ENCODE data around the gene HPX. TPM values are rescaled to one million over a fixed set of nuclear protein-coding genes. Genes with fewer than 3 reads are reported as not detected.

HPX gene, protein sequence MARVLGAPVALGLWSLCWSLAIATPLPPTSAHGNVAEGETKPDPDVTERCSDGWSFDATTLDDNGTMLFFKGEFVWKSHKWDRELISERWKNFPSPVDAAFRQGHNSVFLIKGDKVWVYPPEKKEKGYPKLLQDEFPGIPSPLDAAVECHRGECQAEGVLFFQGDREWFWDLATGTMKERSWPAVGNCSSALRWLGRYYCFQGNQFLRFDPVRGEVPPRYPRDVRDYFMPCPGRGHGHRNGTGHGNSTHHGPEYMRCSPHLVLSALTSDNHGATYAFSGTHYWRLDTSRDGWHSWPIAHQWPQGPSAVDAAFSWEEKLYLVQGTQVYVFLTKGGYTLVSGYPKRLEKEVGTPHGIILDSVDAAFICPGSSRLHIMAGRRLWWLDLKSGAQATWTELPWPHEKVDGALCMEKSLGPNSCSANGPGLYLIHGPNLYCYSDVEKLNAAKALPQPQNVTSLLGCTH
- 0.53 and 0.65 TPM in 2 replicates for total RNA-seq

DNA sequence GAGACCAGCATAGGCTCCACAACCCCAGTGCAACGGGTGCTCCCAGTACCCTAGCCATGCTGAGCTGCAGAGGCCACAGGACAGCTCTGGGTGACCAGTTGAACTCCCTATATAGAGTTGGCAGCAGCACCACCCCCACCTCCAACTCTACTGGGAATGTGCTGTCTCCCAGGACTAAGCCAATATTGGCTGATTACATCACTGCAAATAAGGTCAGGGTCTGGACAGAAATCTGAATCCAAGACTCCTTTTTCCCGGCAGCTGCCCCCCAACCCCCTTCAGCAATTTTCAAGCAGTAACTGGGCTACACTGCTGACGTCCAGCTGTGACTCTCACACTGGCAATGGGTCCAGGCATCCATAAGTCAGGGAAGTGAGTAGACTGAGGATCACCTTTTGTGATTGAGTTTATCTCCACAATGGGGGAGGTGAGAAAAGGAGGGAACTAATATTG lies at the start of gene HPX:
Gene HPX (minus strand): TSS at position 82 of the 453 bp plus-strand sequence. CDS start 24 bp downstream, at position 58.

DNA sequence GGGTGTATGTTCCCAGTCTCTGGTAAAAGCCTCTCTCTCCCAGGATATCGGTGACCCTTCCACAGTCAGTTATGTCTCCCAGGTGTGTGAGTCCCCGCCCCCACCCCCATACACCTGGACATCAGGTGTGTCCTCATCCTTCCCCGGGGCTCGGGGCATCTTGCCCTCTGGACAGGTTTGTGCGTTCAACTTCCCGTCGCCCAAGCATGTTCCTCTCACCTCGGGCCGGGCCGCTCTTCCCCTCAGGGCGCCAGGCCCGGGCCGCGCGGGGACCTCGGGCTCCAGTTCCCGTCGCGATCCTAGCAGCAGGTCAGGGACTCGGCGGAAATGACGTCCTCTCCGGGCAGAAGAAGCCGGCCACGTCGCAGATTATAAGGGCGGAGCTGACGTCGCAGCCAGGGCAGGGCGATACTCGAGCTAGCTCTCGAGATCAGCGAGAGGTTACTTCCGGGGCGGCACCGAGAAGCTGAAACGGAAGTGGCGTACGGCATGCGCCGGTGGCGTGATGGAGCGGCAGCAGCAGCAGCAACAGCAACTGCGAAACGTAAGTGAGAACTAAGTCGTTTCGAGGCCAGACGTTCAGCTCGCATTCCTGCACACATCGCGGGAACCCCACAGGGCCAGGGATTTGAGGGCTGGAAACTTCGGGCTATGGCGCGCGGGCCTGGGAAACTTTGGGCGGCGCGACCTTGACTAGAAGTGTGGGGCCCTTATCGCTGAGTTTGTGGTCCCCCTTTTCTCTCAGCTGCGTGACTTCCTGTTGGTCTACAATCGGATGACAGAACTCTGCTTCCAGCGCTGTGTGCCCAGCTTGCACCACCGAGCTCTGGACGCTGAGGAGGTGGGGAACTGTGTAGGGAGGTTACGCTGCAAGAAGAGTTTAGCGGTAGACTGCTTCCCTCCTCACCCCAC lies 40.5 kb upstream of the HPX start, which contains the start of the genes ARFIP2 and TIMM10B:
Gene ARFIP2 (minus strand): TSS at position 320 of the 912 bp plus-strand sequence. CDS start 910 bp downstream, outside the sequence.
Gene TIMM10B (plus strand): TSS at position 490 of the 912 bp plus-strand sequence. CDS start 16 bp downstream, at position 506.

DNA sequence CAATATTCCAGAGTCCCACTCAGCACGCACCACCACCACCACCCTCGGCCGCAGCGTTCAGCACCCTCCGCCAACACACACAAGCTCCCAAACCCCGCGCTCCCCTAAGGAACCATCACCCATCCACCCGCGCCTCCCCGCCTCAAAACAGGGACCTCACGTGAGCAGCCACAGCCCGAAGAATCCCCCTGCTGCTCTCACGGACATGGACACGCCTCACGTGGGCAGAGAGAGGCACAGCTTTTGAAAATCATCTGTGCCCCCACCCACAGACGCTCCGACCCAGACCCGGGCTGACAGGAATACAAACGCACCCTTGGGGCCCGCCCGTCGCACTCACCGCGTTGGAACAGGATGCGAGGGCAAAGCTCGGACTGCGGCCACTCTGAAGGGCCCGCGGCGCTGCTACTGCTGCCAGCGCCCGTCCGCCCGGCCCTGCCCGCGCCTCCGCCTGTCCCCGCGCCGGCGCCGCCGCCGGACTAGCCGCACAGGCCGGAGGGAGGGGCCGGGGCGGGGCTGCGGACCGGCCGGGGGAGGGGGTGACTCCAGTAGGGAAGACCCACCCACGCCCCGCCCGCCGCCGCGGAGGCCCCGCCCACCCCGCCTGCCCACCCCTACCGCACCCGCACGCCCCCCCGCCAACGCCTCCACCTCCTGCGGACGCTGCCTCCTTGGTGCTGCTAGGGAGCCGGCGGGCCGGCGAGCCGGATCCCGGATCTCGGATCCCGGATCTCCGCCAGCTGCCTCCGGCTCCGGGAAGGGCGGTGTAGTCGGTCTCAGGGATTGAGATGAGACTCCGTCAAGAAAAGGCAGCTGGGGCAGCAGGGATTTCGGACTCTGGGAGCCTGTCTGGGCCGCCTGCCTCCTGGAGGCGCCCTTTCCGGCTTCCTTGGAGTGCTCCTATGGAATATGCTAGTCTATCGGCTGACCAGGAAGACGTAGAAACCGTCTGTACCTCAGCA lies 32.9 kb upstream of the HPX start, which contains the start of gene TRIM3:
Gene TRIM3 (minus strand): TSS at position 491 of the 962 bp plus-strand sequence. CDS start 8,246 bp downstream, outside the sequence.

DNA sequence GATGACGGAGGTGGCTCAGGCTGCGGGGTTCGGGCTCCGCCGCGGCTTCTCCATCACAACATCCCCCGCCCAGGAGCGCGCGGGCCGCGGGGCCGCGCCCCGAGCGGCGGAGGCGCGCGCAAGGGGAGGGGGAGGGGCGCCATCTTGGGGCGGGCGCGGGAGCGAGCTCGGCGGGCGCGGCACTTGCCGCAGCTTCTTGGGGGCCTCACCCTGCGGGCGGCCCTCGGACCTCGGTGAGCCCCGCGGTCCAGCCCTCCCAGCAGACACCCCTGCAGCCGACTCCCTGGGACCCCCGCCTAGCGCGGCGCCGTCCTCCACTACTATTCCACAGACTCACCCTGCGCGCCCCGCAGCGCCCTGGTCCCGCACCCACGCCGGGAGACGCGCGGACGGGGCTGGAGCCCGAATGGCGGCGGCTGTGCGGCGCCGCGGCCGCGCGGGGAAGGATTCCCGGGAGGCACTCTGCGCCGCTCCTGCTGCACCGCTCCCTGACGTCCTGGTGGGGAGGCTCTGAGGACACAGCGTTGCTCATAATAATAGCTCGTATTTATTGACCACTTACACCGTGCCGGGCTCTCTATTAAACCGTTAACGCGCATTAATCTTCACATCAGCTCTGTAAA lies 21.7 kb downstream of the HPX start, which contains the start of gene APBB1:
Gene APBB1 (minus strand): TSS at position 86 of the 623 bp plus-strand sequence. CDS start 7,747 bp downstream, outside the sequence.

DNA sequence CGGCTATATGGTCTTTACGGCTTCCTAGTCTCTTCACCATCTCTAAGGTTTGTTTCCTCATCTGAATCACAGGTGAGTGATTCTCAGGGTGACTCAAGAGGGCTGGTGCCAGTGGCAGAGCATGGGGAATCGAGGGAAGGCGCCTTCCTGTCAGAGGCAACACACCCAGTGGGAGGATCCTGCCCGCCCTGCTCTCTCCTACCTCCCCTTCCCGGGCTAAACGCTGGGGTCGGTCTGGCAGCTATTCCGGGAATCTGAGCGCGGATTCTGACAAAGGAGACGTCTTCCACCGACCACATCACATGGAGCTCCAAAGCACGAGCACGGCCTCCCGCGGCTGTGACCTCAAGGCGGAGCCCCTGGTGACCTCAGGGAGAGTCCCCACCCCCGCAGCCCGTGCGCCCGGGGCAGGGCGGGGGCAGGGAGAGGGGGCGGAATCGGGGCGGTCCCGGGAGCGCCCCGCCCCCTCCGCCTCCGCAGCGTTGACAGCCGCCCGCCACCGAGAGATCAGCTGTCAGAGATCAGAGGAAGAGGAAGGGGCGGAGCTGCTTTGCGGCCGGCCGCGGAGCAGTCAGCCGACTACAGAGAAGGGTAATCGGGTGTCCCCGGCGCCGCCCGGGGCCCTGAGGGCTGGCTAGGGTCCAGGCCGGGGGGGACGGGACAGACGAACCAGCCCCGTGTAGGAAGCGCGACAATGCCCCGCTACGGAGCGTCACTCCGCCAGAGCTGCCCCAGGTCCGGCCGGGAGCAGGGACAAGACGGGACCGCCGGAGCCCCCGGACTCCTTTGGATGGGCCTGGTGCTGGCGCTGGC lies 50.7 kb downstream of the HPX start, which contains the start of gene SMPD1:
Gene SMPD1 (plus strand): TSS at position 570 of the 813 bp plus-strand sequence. CDS start 125 bp downstream, at position 695.

Other genes with a start within 250 kb of the HPX start
- gene OR52W1, start 241.8 kb downstream of the HPX start, total RNA-seq, result not detected in 2 replicates
- not detected in 2 replicates for gene C11orf42, start 235.4 kb downstream of the HPX start, total RNA-seq
- 14.0 and 18.2 TPM in 2 replicates for gene FHIP1B, start 206.4 kb downstream of the HPX start, total RNA-seq
- gene CNGA4, start 201.9 kb downstream of the HPX start, total RNA-seq, result under 0.01 and 0.07 TPM in 2 replicates
- gene CCKBR, start 181.1 kb downstream of the HPX start, total RNA-seq, result not detected in 2 replicates
- 145 and 301 TPM in 2 replicates for gene CAVIN3, start 120.5 kb downstream of the HPX start, total RNA-seq
- gene SMPD1, start 50.5 kb downstream of the HPX start, total RNA-seq, result 21.8 and 25.4 TPM in 2 replicates
- gene APBB1, start 21.9 kb downstream of the HPX start, total RNA-seq, result 40.4 and 42.6 TPM in 2 replicates
- 16.1 and 16.6 TPM in 2 replicates for gene TRIM3, start 33.0 kb upstream of the HPX start, total RNA-seq
- gene ARFIP2, start 40.3 kb upstream of the HPX start, total RNA-seq, result 46.3 and 51.5 TPM in 2 replicates
- gene TIMM10B, start 40.5 kb upstream of the HPX start, total RNA-seq, result 30.2 and 33.7 TPM in 2 replicates
- 4.1 and 9.0 TPM in 2 replicates for gene DNHD1, start 56.3 kb upstream of the HPX start, total RNA-seq
- gene RRP8, start 162.6 kb upstream of the HPX start, total RNA-seq, result 14.8 and 14.9 TPM in 2 replicates
- 126 and 143 TPM in 2 replicates for gene ILK, start 162.8 kb upstream of the HPX start, total RNA-seq
- 16.9 and 17.8 TPM in 2 replicates for gene TAF10, start 171.2 kb upstream of the HPX start, total RNA-seq
- gene TPP1, start 178.4 kb upstream of the HPX start, total RNA-seq, result 86.5 and 157 TPM in 2 replicates
- gene DCHS1, start 214.8 kb upstream of the HPX start, total RNA-seq, result 37.1 and 39.4 TPM in 2 replicates
- gene MRPL17, start 242.4 kb upstream of the HPX start, total RNA-seq, result 56.4 and 62.0 TPM in 2 replicates